Calu3 (cell line): Measurements from ENCODE around the gene VWC2. TPM values are rescaled to one million over a fixed set of nuclear protein-coding genes. Genes with fewer than 3 reads are reported as not detected.

Experiments used
- BruUV-seq: library from RNA; stranded (reverse); fragments of 400-500 nt; replicated peaks from 2 replicates; lab custom pipeline; 2021; lab: Mats Ljungman, UMichigan
- CTCF ChIA-PET: fragments of 300-600 bp; sonication (Branson Sonifier 250); formaldehyde crosslinking; loops from one replicate; lab custom pipeline; 2022; ENCODE audit warnings: antibody characterized with exemption; lab: Charles Lee
- DNase-seq: peaks from one replicate; pipeline ENCODE4 v3.0.0; 2022
- H3K27ac Mint-ChIP-seq: one replicate; pipeline ENCODE4 v1.8.0; 2022; ENCODE audit warnings: mixed read lengths; ENCODE audit not compliant: unreplicated experiment
- H3K27me3 Mint-ChIP-seq: one replicate; pipeline ENCODE4 v1.8.0; 2022; ENCODE audit warnings: mixed read lengths; ENCODE audit not compliant: unreplicated experiment
- H3K36me3 Mint-ChIP-seq: one replicate; pipeline ENCODE4 v1.8.0; 2022; ENCODE audit warnings: mild to moderate bottlenecking, moderate library complexity, mixed read lengths; ENCODE audit not compliant: insufficient read depth, unreplicated experiment
- H3K4me1 Mint-ChIP-seq: one replicate; pipeline ENCODE4 v1.8.0; 2022; ENCODE audit warnings: mild to moderate bottlenecking, low read depth, mixed read lengths; ENCODE audit not compliant: unreplicated experiment
- H3K4me3 Mint-ChIP-seq: one replicate; pipeline ENCODE4 v1.8.0; 2022; ENCODE audit warnings: mild to moderate bottlenecking, low read depth, moderate library complexity, mixed read lengths; ENCODE audit not compliant: unreplicated experiment
- H3K9me3 Mint-ChIP-seq: one replicate; pipeline ENCODE4 v1.8.0; 2022; ENCODE audit warnings: low read depth, mixed read lengths; ENCODE audit not compliant: unreplicated experiment
- CTCF ChIP-seq: fragments of 200-600 bp; IDR thresholded peaks from one replicate; pipeline ENCODE4 v1.8.0; 2022; ENCODE audit warnings: antibody characterized with exemption; ENCODE audit not compliant: unreplicated experiment
- intact Hi-C: fragments of 100-400 bp; cut with micrococcal nuclease; formaldehyde crosslinking; loops from one replicate; pipeline ENCODE4 v1.10.0; 2022; ENCODE audit not compliant: unreplicated experiment
- total RNA-seq: library from RNA; stranded (reverse); gene quantifications from 2 replicates; pipeline ENCODE4 v1.2.3, GENCODE V29; 2022

VWC2 gene
- total RNA-seq, 1 experiment from 2014 or later: not detected

- intact Hi-C loops: no loop called here
- TF ChIP-seq CTCF: no peak
- Mint-ChIP-seq H3K36me3 (no peaks in the 10 kb centered on the region), H3K27me3 (no peaks in the 10 kb centered on the region), H3K4me3 (no peak overlapping the region), H3K27ac (no peak overlapping the region), H3K9me3 (peaks cover 9% of the 10 kb centered on the region), H3K4me1 (no peaks in the 10 kb centered on the region)
- CTCF ChIA-PET: no interaction called here
- no peak for DNase-seq
- no TSS peak for BruUV-seq
Measured at GRCh38 chr7:49802600-49802999, 29.2 kb downstream of the VWC2 start.

GRCh38 chr7:49803812-49804211, 30.4 kb downstream of the VWC2 start:
- H3K9me3 Mint-ChIP-seq: peaks cover 9% of the 10 kb centered on the region
- no peaks in the 10 kb centered on the region for H3K4me1 Mint-ChIP-seq
- no peak for DNase-seq
- H3K36me3 Mint-ChIP-seq: no peaks in the 10 kb centered on the region
- H3K4me3 Mint-ChIP-seq: no peak overlapping the region
- CTCF ChIA-PET: no interaction called here
- H3K27ac Mint-ChIP-seq: no peak overlapping the region
- BruUV-seq: no TSS peak
- no peak for TF ChIP-seq CTCF
- intact Hi-C loops: no loop called here
- H3K27me3 Mint-ChIP-seq: no peaks in the 10 kb centered on the region

- DNase-seq: no peak
- BruUV-seq: no TSS peak
- Mint-ChIP-seq H3K4me1 (no peaks in the 10 kb centered on the region), H3K4me3 (no peak overlapping the region), H3K36me3 (no peaks in the 10 kb centered on the region), H3K27me3 (no peaks in the 10 kb centered on the region), H3K27ac (no peak overlapping the region), H3K9me3 (peaks cover 12% of the 10 kb centered on the region)
- CTCF ChIA-PET: no interaction called here
- no peak for TF ChIP-seq CTCF
- intact Hi-C loops: no loop called here
Measured at GRCh38 chr7:49805371-49806007, 32.1 kb downstream of the VWC2 start.

- no peak for DNase-seq
- Mint-ChIP-seq H3K27ac (no peak overlapping the region), H3K36me3 (no peaks in the 10 kb centered on the region), H3K4me3 (no peak overlapping the region), H3K9me3 (peaks cover 8% of the 10 kb centered on the region), H3K27me3 (no peaks in the 10 kb centered on the region), H3K4me1 (no peaks in the 10 kb centered on the region)
- BruUV-seq: no TSS peak
- CTCF ChIA-PET: no interaction called here
- TF ChIP-seq CTCF: no peak
- intact Hi-C loops: no loop called here
Measured at GRCh38 chr7:49812534-49812933, 39.1 kb downstream of the VWC2 start.
